ENCODE data around the gene ALPI.

DNA sequence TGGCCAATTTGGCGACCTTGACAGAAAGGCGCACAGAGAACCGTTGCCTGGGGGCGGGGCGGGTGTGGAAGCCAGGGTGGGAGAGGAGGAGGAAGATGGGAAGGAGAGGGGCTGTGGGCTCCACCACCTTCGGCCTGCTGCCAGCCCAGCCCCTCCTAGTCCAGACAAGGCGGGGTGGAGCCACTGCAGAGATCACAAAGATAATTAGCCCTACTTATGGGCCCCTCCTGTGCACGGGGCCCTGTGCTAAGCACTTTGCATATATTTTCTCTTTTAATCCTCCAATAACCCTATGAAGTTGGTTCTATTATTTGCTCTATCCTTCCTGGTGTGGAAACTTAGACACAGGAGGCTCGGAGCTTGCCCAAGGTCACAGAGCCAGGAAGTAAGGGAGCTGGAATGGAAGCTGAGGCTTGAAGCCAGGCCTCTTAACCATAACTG is 45.4 kb downstream of the ALPI start:
- TF ChIP-seq, protein P1, sequence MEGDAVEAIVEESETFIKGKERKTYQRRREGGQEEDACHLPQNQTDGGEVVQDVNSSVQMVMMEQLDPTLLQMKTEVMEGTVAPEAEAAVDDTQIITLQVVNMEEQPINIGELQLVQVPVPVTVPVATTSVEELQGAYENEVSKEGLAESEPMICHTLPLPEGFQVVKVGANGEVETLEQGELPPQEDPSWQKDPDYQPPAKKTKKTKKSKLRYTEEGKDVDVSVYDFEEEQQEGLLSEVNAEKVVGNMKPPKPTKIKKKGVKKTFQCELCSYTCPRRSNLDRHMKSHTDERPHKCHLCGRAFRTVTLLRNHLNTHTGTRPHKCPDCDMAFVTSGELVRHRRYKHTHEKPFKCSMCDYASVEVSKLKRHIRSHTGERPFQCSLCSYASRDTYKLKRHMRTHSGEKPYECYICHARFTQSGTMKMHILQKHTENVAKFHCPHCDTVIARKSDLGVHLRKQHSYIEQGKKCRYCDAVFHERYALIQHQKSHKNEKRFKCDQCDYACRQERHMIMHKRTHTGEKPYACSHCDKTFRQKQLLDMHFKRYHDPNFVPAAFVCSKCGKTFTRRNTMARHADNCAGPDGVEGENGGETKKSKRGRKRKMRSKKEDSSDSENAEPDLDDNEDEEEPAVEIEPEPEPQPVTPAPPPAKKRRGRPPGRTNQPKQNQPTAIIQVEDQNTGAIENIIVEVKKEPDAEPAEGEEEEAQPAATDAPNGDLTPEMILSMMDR (IDR thresholded peaks at IDR 0.05; ENCODE audit: low read depth, low read length), result no peak
- TF ChIP-seq POLR2A (IDR thresholded peaks at IDR 0.05; ENCODE audit: extremely low read depth, insufficient read length) (no peak), MYC (IDR thresholded peaks at IDR 0.05; ENCODE audit: low read depth, low read length) (no peak)

All from NB4 (cell line).